HEK293 (cell line): ENCODE results near the gene MGAT4A.

ENCODE experiments used
- CTCF ChIP-seq: fragments of 450-650 bp; formaldehyde crosslinking; IDR thresholded peaks from 2 replicates; pipeline ENCODE4 v1.5.1; 2016; ENCODE audit warnings: missing biosample characterization, missing genetic modification characterization
- ZFP41 ChIP-seq: fragments of 450-650 bp; formaldehyde crosslinking; IDR thresholded peaks from 2 replicates; pipeline ENCODE4 v1.5.1; 2016; ENCODE audit warnings: missing biosample characterization, missing genetic modification characterization, borderline replicate concordance

DNA sequence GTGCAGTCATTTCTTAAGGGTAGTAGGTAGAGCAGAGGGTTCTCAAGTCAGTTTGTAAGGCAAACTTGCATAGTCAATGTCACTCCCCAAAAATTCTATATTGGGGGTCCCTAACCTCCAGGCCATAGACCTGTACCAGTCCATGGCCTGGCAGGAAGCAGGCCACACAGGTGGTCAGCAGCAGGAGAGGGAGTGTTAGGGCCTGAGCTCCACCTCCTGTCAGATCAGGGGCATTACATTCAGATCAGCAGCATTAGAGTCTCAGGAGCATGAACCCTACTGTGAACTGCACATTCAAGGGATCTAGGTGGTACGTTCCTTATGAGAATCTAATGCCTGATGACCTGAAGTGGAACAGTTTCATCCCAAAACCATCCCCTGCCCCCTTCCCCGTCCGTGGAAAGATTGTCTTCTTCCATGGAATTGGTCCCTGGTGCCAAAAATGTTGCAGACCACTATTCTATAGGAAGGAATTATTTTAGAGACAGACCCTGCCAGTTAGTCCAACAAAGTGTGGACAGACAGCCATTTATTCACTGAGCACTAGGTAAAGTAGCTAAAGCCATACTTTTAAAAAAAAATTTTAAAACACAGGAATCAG is 129.3 kb downstream of the MGAT4A start:
- TF ChIP-seq CTCF (tag by site-specific recombination) (peak; percentile 55), ZFP41 (tag by site-specific recombination) (no peak)
